ENCODE results near the gene SMIM24.

SMIM24 gene

GRCh38 chr19:3471954-3472655 lies 8.2 kb downstream of the SMIM24 start:
- no peak overlapping the region for H3K4me2 ChIP-seq (ENCODE audit: low read depth, low read length, poor library complexity, severe bottlenecking)
- H3K27ac ChIP-seq (ENCODE audit: low read depth, low read length) = no peak overlapping the region
- H3K36me3 ChIP-seq (ENCODE audit: low read length) = no peaks in the 10 kb centered on the region
- no peak overlapping the region for H3K9ac ChIP-seq (ENCODE audit: low read length)
- no peaks in the 10 kb centered on the region for H3K9me2 ChIP-seq (replicated peaks; ENCODE audit: insufficient read depth, low read length)
- H3K4me3 ChIP-seq (ENCODE audit: insufficient read depth, low read length, poor library complexity, severe bottlenecking) = no peak overlapping the region
- TF ChIP-seq CTCF (IDR thresholded peaks at IDR 0.05; ENCODE audit: insufficient read depth, low read length, poor library complexity, severe bottlenecking) = peak; percentile 66
- no peak for TF ChIP-seq EZH2phosphoT487 (conservative IDR thresholded peaks at IDR 0.05; ENCODE audit: low read length)
- H3K27me3 ChIP-seq (ENCODE audit: low read length) = no peaks in the 10 kb centered on the region
- no peak overlapping the region for H2AFZ ChIP-seq (ENCODE audit: low read depth, low read length, severe bottlenecking)
- H4K20me1 ChIP-seq (ENCODE audit: low read depth, low read length) = no peaks in the 10 kb centered on the region
- H3K9me3 ChIP-seq (ENCODE audit: insufficient read depth, low read length) = no peaks in the 10 kb centered on the region
- no peaks in the 10 kb centered on the region for H3K79me2 ChIP-seq (ENCODE audit: insufficient read depth, low read length)
- H3F3A ChIP-seq (ENCODE audit: insufficient read depth) = no peaks in the 10 kb centered on the region

DNA sequence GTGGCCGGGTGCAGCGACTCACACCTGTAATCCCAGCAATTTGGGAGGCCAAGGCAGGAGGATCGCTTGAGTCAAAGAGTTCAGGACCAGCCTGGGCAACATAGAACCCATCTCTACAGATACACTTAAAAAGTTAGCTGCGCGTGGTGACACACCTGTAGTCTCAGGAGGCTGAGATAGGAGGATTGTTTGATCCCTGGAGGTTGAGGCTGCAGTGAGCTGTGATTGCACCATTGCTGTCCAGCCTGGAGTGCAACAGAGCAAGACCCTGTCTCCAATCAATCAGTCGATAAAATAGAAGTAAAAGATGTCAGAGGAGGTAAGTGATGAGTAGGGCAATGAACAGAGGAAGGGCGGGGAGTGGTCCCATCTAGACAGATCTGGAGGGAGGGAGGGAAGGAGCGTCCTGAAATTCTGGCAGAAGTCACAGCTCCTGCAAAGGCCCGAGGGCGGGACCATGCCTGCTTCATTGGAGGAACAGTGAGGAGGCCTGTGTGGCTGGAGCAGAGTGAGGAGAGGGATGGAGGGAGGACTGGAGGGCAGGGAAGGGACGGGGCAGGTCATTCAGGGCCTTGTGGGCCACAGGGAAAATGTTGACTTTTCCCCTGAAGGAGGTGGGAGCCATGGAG lies 9.7 kb downstream of the SMIM24 start:
- Histone ChIP-seq H3K27ac (ENCODE audit: low read depth, low read length) (no peak overlapping the region), H3F3A (ENCODE audit: insufficient read depth) (no peaks in the 10 kb centered on the region), H4K20me1 (ENCODE audit: low read depth, low read length) (no peaks in the 10 kb centered on the region), H3K36me3 (ENCODE audit: low read length) (no peaks in the 10 kb centered on the region), H3K9ac (ENCODE audit: low read length) (no peak overlapping the region), H2AFZ (ENCODE audit: low read depth, low read length, severe bottlenecking) (no peak overlapping the region), H3K9me2 (replicated peaks; ENCODE audit: insufficient read depth, low read length) (no peaks in the 10 kb centered on the region), H3K9me3 (ENCODE audit: insufficient read depth, low read length) (no peaks in the 10 kb centered on the region), H3K27me3 (ENCODE audit: low read length) (no peaks in the 10 kb centered on the region), H3K4me2 (ENCODE audit: low read depth, low read length, poor library complexity, severe bottlenecking) (no peak overlapping the region), H3K4me3 (ENCODE audit: insufficient read depth, low read length, poor library complexity, severe bottlenecking) (no peak overlapping the region), H3K79me2 (ENCODE audit: insufficient read depth, low read length) (no peaks in the 10 kb centered on the region)
- TF ChIP-seq EZH2phosphoT487 (conservative IDR thresholded peaks at IDR 0.05; ENCODE audit: low read length) (no peak), CTCF (IDR thresholded peaks at IDR 0.05; ENCODE audit: insufficient read depth, low read length, poor library complexity, severe bottlenecking) (no peak)

DNA sequence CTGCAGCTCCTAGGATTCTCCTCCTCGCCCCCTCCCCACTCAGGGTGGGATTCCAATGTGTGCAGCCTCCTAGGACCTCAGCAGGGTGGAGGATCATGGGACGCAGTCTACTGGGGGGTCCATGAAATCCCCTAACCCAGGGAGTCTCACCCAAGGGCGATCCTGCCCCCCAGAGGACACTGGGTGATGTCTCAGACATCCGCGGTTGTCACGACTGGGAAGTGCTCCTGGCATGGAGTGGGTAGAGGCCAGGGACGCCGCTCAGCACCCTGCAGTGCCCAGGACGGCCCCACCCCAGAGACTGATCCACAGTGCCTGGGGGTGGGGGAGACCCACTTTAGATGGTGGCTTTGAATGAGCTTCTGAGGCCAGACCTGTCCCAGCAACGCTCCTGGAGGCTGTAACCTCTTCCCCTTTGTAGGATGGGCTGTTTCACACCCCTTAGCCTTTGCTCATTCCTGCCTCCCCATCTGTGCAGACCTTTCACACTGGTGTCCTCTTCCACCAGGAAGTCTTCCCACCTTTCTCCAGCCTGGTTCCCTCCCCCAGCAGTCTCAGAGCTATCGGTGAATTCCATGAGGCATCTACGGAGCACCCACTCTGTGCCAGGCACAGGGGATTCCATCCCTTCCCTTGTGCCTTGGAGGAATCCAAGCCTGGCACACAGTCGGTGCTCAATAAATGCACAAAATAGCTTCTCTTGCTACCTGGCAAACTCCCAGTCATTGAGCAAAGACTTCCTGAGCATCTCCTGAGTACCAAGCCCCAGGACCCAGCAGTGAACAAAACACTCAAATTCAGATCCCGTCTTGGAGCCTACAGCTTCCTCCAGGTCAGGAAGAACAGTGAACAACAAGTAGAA lies 10.5 kb downstream of the SMIM24 start:
- H4K20me1 ChIP-seq (ENCODE audit: low read depth, low read length) = no peaks in the 10 kb centered on the region
- H3K4me3 ChIP-seq (ENCODE audit: insufficient read depth, low read length, poor library complexity, severe bottlenecking) = no peak overlapping the region
- no peak overlapping the region for H3K4me2 ChIP-seq (ENCODE audit: low read depth, low read length, poor library complexity, severe bottlenecking)
- no peaks in the 10 kb centered on the region for H3K9me3 ChIP-seq (ENCODE audit: insufficient read depth, low read length)
- no peaks in the 10 kb centered on the region for H3K36me3 ChIP-seq (ENCODE audit: low read length)
- no peaks in the 10 kb centered on the region for H3K27me3 ChIP-seq (ENCODE audit: low read length)
- H2AFZ ChIP-seq (ENCODE audit: low read depth, low read length, severe bottlenecking) = no peak overlapping the region
- H3K79me2 ChIP-seq (ENCODE audit: insufficient read depth, low read length) = no peaks in the 10 kb centered on the region
- H3K9ac ChIP-seq (ENCODE audit: low read length) = no peak overlapping the region
- no peak overlapping the region for H3K27ac ChIP-seq (ENCODE audit: low read depth, low read length)
- no peaks in the 10 kb centered on the region for H3F3A ChIP-seq (ENCODE audit: insufficient read depth)
- TF ChIP-seq CTCF (IDR thresholded peaks at IDR 0.05; ENCODE audit: insufficient read depth, low read length, poor library complexity, severe bottlenecking) = no peak
- TF ChIP-seq EZH2phosphoT487 (conservative IDR thresholded peaks at IDR 0.05; ENCODE audit: low read length) = no peak
- no peaks in the 10 kb centered on the region for H3K9me2 ChIP-seq (replicated peaks; ENCODE audit: insufficient read depth, low read length)

Data from SU-DHL-6 (cell line).